H1 (cell line): ENCODE measurements around the gene RB1. TPM values are rescaled to one million over a fixed set of nuclear protein-coding genes. Genes with fewer than 3 reads are reported as not detected.

ENCODE experiments used
- CTCF ChIA-PET: fragments of 300-600 bp; sonication (Branson Sonifier 250); formaldehyde crosslinking; loops from one replicate; lab custom pipeline; 2021; ENCODE audit not compliant: partially characterized antibody; lab: Charles Lee
- POLR2A ChIA-PET: fragments of 300-600 bp; sonication (Branson Sonifier 250); formaldehyde crosslinking; loops from one replicate; lab custom pipeline; 2021; ENCODE audit warnings: inconsistent platforms; ENCODE audit not compliant: partially characterized antibody; lab: Charles Lee
- DNase-seq, 2 experiments: peaks; one replicate each; pipeline versions ENCODE4 v3.0.0 to v3.0.0-alpha.2; 2010 to 2022; ENCODE audit warnings: low spot score in 2 of 2, low read depth in 1 of 2, mixed read lengths in 1 of 2
- FAIRE-seq: peaks from 2 replicates; lab custom pipeline; 2011; peaks lifted over from hg19 to GRCh38; lab: Jason Lieb, UNC
- H2AFZ ChIP-seq: 2 replicates; pipeline ENCODE4 v1.8.1; 2012; ENCODE audit warnings: low read length, inconsistent platforms
- H2AK5ac ChIP-seq: 2 replicates; pipeline ENCODE4 v1.6.1; 2013; ENCODE audit warnings: low read depth, low read length
- H2BK120ac ChIP-seq: replicated peaks from 2 replicates; pipeline ENCODE3; 2013; ENCODE audit warnings: low read depth, low read length, inconsistent platforms
- H2BK12ac ChIP-seq: 2 replicates; pipeline ENCODE4 v1.6.1; 2013; ENCODE audit warnings: low read depth, low read length
- H2BK15ac ChIP-seq: 2 replicates; pipeline ENCODE4 v1.6.1; 2013; ENCODE audit warnings: low read length
- H2BK20ac ChIP-seq: 2 replicates; pipeline ENCODE4 v1.6.1; 2013; ENCODE audit warnings: low read length
- H2BK5ac ChIP-seq: 2 replicates; pipeline ENCODE4 v1.6.1; 2013; ENCODE audit warnings: low read depth, low read length
- H3K14ac ChIP-seq: 2 replicates; pipeline ENCODE4 v1.6.1; 2013; ENCODE audit warnings: inconsistent platforms; ENCODE audit not compliant: insufficient read length
- H3K18ac ChIP-seq: 2 replicates; pipeline ENCODE4 v1.6.1; 2013; ENCODE audit warnings: low read length; ENCODE audit errors: extremely low read depth
- H3K23ac ChIP-seq: 2 replicates; pipeline ENCODE4 v1.6.1; 2013; ENCODE audit warnings: inconsistent platforms; ENCODE audit not compliant: insufficient read length
- H3K23me2 ChIP-seq: 2 replicates; pipeline ENCODE4 v1.6.1; 2013; ENCODE audit warnings: low read depth, low read length
- H3K27ac ChIP-seq: 2 replicates; pipeline ENCODE4 v1.6.1; 2011; ENCODE audit warnings: low read depth, low read length, inconsistent platforms
- H3K27me3 ChIP-seq, 4 experiments: replicated peaks in 1 of 4; 1 replicate in 1 of 4; 2 replicates in 3 of 4; pipeline versions ENCODE4 v1.6.1 to v1.8.1; 2011 to 2013; ENCODE audit warnings: low read length in 3 of 4, mild to moderate bottlenecking in 3 of 4, inconsistent platforms in 2 of 4, mixed read lengths in 2 of 4, moderate library complexity in 1 of 4; ENCODE audit not compliant: control insufficient read depth in 3 of 4, insufficient read depth in 3 of 4; ENCODE audit errors: extremely low read depth in 1 of 4
- H3K36me3 ChIP-seq, 4 experiments: 2 replicates each; pipeline versions ENCODE4 v1.6.1 to v1.8.1; 2011 to 2013; ENCODE audit warnings: mild to moderate bottlenecking in 4 of 4, low read length in 3 of 4, moderate library complexity in 2 of 4, control low read depth in 1 of 4, inconsistent platforms in 1 of 4; ENCODE audit not compliant: insufficient read depth in 4 of 4, control insufficient read depth in 2 of 4
- H3K4ac ChIP-seq: replicated peaks from 2 replicates; pipeline ENCODE3; 2013; ENCODE audit warnings: low read length, low read depth, mixed read lengths, inconsistent platforms; ENCODE audit not compliant: insufficient read length
- H3K4me1 ChIP-seq, 4 experiments: replicated peaks in 1 of 4; 1 replicate in 1 of 4; 2 replicates in 3 of 4; pipeline versions ENCODE4 v1.6.1 to v1.8.1; 2011 to 2013; ENCODE audit warnings: low read length in 3 of 4, inconsistent platforms in 2 of 4, mixed read lengths in 1 of 4; ENCODE audit not compliant: insufficient read depth in 4 of 4, control insufficient read depth in 3 of 4
- H3K4me2 ChIP-seq, 2 experiments: 2 replicates each; pipeline versions ENCODE4 v1.6.1 to v1.8.1; 2011 to 2013; ENCODE audit warnings: low read depth in 2 of 2, low read length in 2 of 2, control low read depth in 1 of 2, inconsistent platforms in 1 of 2, mild to moderate bottlenecking in 1 of 2; ENCODE audit not compliant: insufficient read depth in 1 of 2
- H3K4me3 ChIP-seq, 4 experiments: fragments of 200-600, 300-600 bp in 1 of 4; sonication (generic), shearing (Covaris generic), sonication (Bioruptor Twin) in 1 of 4; 2 replicates each; pipeline versions ENCODE4 v1.5.1 to v1.8.1; 2011 to 2016; ENCODE audit warnings: low read length in 4 of 4, low read depth in 3 of 4, control low read depth in 2 of 4, inconsistent platforms in 2 of 4, mild to moderate bottlenecking in 2 of 4, mixed read lengths in 1 of 4, moderate library complexity in 1 of 4; ENCODE audit not compliant: insufficient read depth in 2 of 4; ENCODE audit errors: extremely low read depth in 1 of 4
- H3K56ac ChIP-seq: replicated peaks from 2 replicates; pipeline ENCODE3; 2013; ENCODE audit warnings: low read depth, mild to moderate bottlenecking, mixed read lengths, low read length, inconsistent platforms; ENCODE audit not compliant: insufficient read length
- H3K79me1 ChIP-seq: 2 replicates; pipeline ENCODE4 v1.6.1; 2013; ENCODE audit warnings: low read depth, low read length, control low read depth
- H3K79me2 ChIP-seq, 2 experiments: 2 replicates each; pipeline versions ENCODE4 v1.6.1 to v1.8.1; 2012 to 2013; ENCODE audit warnings: low read length in 2 of 2, mild to moderate bottlenecking in 2 of 2, inconsistent platforms in 1 of 2; ENCODE audit not compliant: insufficient read depth in 2 of 2, control insufficient read depth in 1 of 2
- H3K9ac ChIP-seq, 4 experiments: replicated peaks in 1 of 4; 1 replicate in 1 of 4; 2 replicates in 3 of 4; pipeline versions ENCODE4 v1.6.1 to v1.8.1; 2011 to 2013; ENCODE audit warnings: low read depth in 3 of 4, low read length in 3 of 4, control low read depth in 2 of 4, mild to moderate bottlenecking in 2 of 4, moderate library complexity in 2 of 4, inconsistent platforms in 1 of 4; ENCODE audit errors: extremely low read depth in 1 of 4
- H3K9me3 ChIP-seq, 2 experiments: 2 replicates each; pipeline versions ENCODE4 v1.6.1 to v1.8.1; 2012 to 2013; ENCODE audit warnings: mild to moderate bottlenecking in 2 of 2, moderate library complexity in 2 of 2, control low read depth in 1 of 2, inconsistent platforms in 1 of 2, low read depth in 1 of 2, low read length in 1 of 2, mixed read lengths in 1 of 2; ENCODE audit not compliant: insufficient read depth in 2 of 2
- H4K20me1 ChIP-seq, 2 experiments: replicated peaks in 1 of 2; 2 replicates each; pipeline versions ENCODE3 to v1.8.1; 2011 to 2013; ENCODE audit warnings: inconsistent platforms in 2 of 2, low read length in 2 of 2, mild to moderate bottlenecking in 1 of 2; ENCODE audit not compliant: insufficient read depth in 2 of 2, control insufficient read depth in 1 of 2
- H4K5ac ChIP-seq: 2 replicates; pipeline ENCODE4 v1.6.1; 2013; ENCODE audit warnings: low read length, low read depth, mixed read lengths, inconsistent platforms; ENCODE audit not compliant: insufficient read length
- H4K8ac ChIP-seq: 2 replicates; pipeline ENCODE4 v1.8.0; 2013; ENCODE audit warnings: mild to moderate bottlenecking, moderate library complexity, low read length, inconsistent platforms; ENCODE audit not compliant: insufficient read depth; ENCODE audit errors: extremely low read depth
- H4K91ac ChIP-seq: replicated peaks from 2 replicates; pipeline ENCODE3; 2013; ENCODE audit warnings: low read length, mixed read lengths, inconsistent platforms; ENCODE audit not compliant: insufficient read length
- SP4 ChIP-seq: IDR thresholded peaks from 2 replicates; pipeline ENCODE4 v1.6.1; 2012; ENCODE audit warnings: low read length, inconsistent platforms
- WGBS, 2 experiments: shearing (Covaris generic) in 1 of 2; methylation state at CpG; one replicate each; pipeline versions ENCODE4 v1.1.6 to v1.1.7; 2013 to 2015; ENCODE audit warnings: low lambda C conversion rate in 2 of 2, mixed read lengths in 2 of 2, inconsistent platforms in 1 of 2, low coverage in 1 of 2, missing lambda C conversion rate in 1 of 2; ENCODE audit not compliant: insufficient replicate concordance in 2 of 2, insufficient coverage in 1 of 2, insufficient read length in 1 of 2; ENCODE audit errors: extremely low coverage in 1 of 2, missing lambda C conversion rate in 1 of 2; 5-methylcytosine and 5-hydroxymethylcytosine counted together
- polyA plus RNA-seq, 7 experiments: library from polyadenylated mRNA; depleted of rRNA in 3 of 7; stranded (reverse) in 5 of 7; unstranded in 2 of 7; fragments of >200 nt in 5 of 7; fragments of 200-250 nt in 2 of 7; gene quantifications; 1 replicate in 5 of 7; 2 replicates in 1 of 7; 4 replicates in 1 of 7; pipeline versions ENCODE4 v1.2.1 to v1.2.3, GENCODE V29; 2011 to 2013; ENCODE audit warnings: missing spikeins in 2 of 7, mixed read lengths in 2 of 7
- small RNA-seq: library from polyadenylated mRNA; stranded (forward); fragments of <200 nt; extraction: miRNeasy Mini kit (QIAGEN cat#:217004); gene quantifications from one replicate; pipeline ENCODE3, GENCODE V24; 2013; ENCODE audit not compliant: insufficient read depth
- total RNA-seq: library from RNA; stranded (reverse); fragmentation: NEBNext Ultra II Directional; extraction: Animal tissue kit (Norgen Biotek cat#: 25700); gene quantifications from 2 replicates; pipeline ENCODE4 v1.2.1, GENCODE V29; 2021

The RB1 gene
- total and polyA plus RNA-seq, 2 of the 8 experiments (the other 6 are each of a cell fraction or from before 2014, with no cell fraction given): 4.1 to 17.5 TPM

GRCh38 chr13:48530833-48531232 lies 227.3 kb downstream of the RB1 start:
- Histone ChIP-seq H3K23ac (no peak overlapping the region), H2BK12ac (no peak overlapping the region), H3K36me3 (no peaks in the 10 kb centered on the region), H3K9ac (no peak overlapping the region), H4K20me1 (no peaks in the 10 kb centered on the region), H2BK120ac (no peak overlapping the region), H4K8ac (no peak overlapping the region), H2BK20ac (no peak overlapping the region), H4K5ac (no peak overlapping the region), H2AFZ (no peak overlapping the region), H3K27ac (no peak overlapping the region), H3K14ac (no peak overlapping the region), H3K9me3 (no peaks in the 10 kb centered on the region), H3K79me1 (no peaks in the 10 kb centered on the region), H3K4me2 (no peak overlapping the region), H3K79me2 (peaks cover 0 to 28% of the 10 kb centered on the region in 2 experiments; a peak in 2 of 4 replicates), H3K4ac (no peak overlapping the region), H3K23me2 (peaks cover 2% of the 10 kb centered on the region), H2BK5ac (no peak overlapping the region), H3K18ac (no peak overlapping the region), H2BK15ac (no peak overlapping the region), H3K56ac (no peak overlapping the region), H3K4me3 (no peak overlapping the region), H4K91ac (no peak overlapping the region)
- 86% methylated on average over 6 of the region's 6 CpGs; no CpG with 5 or more reads in 1 of the 2 experiments for WGBS, 2 experiments
- FAIRE-seq (no peak), DNase-seq (no peak)
- POLR2A ChIA-PET: no interaction called here
- TF ChIP-seq SP4: no peak
- TF ChIP-seq, all 59 proteins: peak for 0
- H2AK5ac ChIP-seq: no peak overlapping the region
- H3K27me3 ChIP-seq: no peaks in the 10 kb centered on the region
- CTCF ChIA-PET: no interaction called here
- H3K4me1 ChIP-seq: peaks cover 0 to 6% (median 4%) of the 10 kb centered on the region in 4 experiments; a peak in 4 of 7 replicates

Small RNA genes within 50 kb of the gene (small RNA-seq; reads per million reads assigned to genes)
- not detected for gene RF00017

Other genes with a start within 250 kb of the RB1 start
- 43.3 and 48.1 TPM in 2 replicates for gene MED4, start 208.6 kb upstream of the RB1 start, total RNA-seq
- gene MED4, start 208.6 kb upstream of the RB1 start, polyA plus RNA-seq (2011; rRNA removed): 14.5 and 25.7 TPM in 2 replicates
- 179 and 184 TPM in 2 replicates for gene ITM2B, start 70.5 kb upstream of the RB1 start, total RNA-seq
- 66.9 and 132 TPM in 2 replicates for gene ITM2B, start 70.5 kb upstream of the RB1 start, polyA plus RNA-seq (2011; rRNA removed)
- 0.84 and 0.97 TPM in 2 replicates for gene LPAR6, start 109.4 kb downstream of the RB1 start, total RNA-seq
- 0.24 and 0.50 TPM in 2 replicates for gene LPAR6, start 109.4 kb downstream of the RB1 start, polyA plus RNA-seq (2011; rRNA removed)
- 8.4 and 9.3 TPM in 2 replicates for gene RCBTB2, start 229.3 kb downstream of the RB1 start, total RNA-seq
- 4.5 and 5.2 TPM in 2 replicates for gene RCBTB2, start 229.3 kb downstream of the RB1 start, polyA plus RNA-seq (2011; rRNA removed)